GM23338 (cell line): Measurements from ENCODE around the gene PPIF. TPM values are rescaled to one million over a fixed set of nuclear protein-coding genes. Genes with fewer than 3 reads are reported as not detected.

ENCODE experiments used
- ATAC-seq: fragments of 200-7000 bp; cut with Tn5 transposase; 3 replicates; pipeline ENCODE4 v1.9.1; 2020
- DNase-seq: peaks from one replicate; pipeline ENCODE4 v3.0.0-alpha.2; 2015; ENCODE audit warnings: low spot score
- H2AFZ ChIP-seq: fragments of 200-600 bp; sonication (generic); 2 replicates; pipeline ENCODE4 v1.8.0; 2016; ENCODE audit warnings: antibody characterized with exemption, mild to moderate bottlenecking, moderate library complexity
- H3F3A ChIP-seq: fragments of 200-600 bp; sonication (generic); replicated peaks from 2 replicates; pipeline ENCODE4 v1.8.0; 2017; ENCODE audit warnings: antibody characterized with exemption, mixed run types, low read depth
- H3K27ac ChIP-seq: fragments of 200-600 bp; sonication (generic); 2 replicates; pipeline ENCODE4 v1.6.1; 2016; ENCODE audit warnings: low read depth
- H3K27me3 ChIP-seq: fragments of 200-600 bp; sonication (generic); 2 replicates; pipeline ENCODE4 v1.8.0; 2016; ENCODE audit warnings: mild to moderate bottlenecking, mixed run types, moderate library complexity; ENCODE audit not compliant: insufficient read depth
- H3K36me3 ChIP-seq: fragments of 200-600 bp; sonication (generic); 2 replicates; pipeline ENCODE4 v1.8.0; 2016; ENCODE audit warnings: mild to moderate bottlenecking; ENCODE audit not compliant: insufficient read depth
- H3K4me1 ChIP-seq: fragments of 200-600 bp; sonication (generic); 2 replicates; pipeline ENCODE4 v1.8.0; 2016; ENCODE audit warnings: mild to moderate bottlenecking, moderate library complexity; ENCODE audit not compliant: insufficient read depth
- H3K4me2 ChIP-seq: fragments of 200-600 bp; sonication (generic); 2 replicates; pipeline ENCODE4 v1.7.1; 2017; ENCODE audit warnings: mixed run types
- H3K4me3 ChIP-seq: fragments of 200-600 bp; sonication (generic); 2 replicates; pipeline ENCODE4 v1.6.1; 2016; ENCODE audit warnings: mixed run types
- H3K79me2 ChIP-seq: fragments of 200-600 bp; sonication (generic); replicated peaks from 2 replicates; pipeline ENCODE4 v1.8.0; 2017; ENCODE audit warnings: mild to moderate bottlenecking; ENCODE audit not compliant: insufficient read depth
- H3K9me2 ChIP-seq: fragments of 200-600 bp; sonication (generic); 2 replicates; pipeline ENCODE4 v1.8.0; 2017; ENCODE audit not compliant: insufficient read depth
- H4K20me1 ChIP-seq: fragments of 200-600 bp; sonication (generic); replicated peaks from 2 replicates; pipeline ENCODE4 v1.8.0; 2017; ENCODE audit warnings: mild to moderate bottlenecking; ENCODE audit not compliant: insufficient read depth
- H3K27ac Mint-ChIP-seq: 2 replicates; pipeline ENCODE4 v1.8.0; 2020; ENCODE audit warnings: inconsistent platforms, mild to moderate bottlenecking, moderate library complexity, mixed read lengths
- H3K27me3 Mint-ChIP-seq: 3 replicates; pipeline ENCODE4 v1.8.0; 2022; ENCODE audit warnings: low read depth, mild to moderate bottlenecking, moderate library complexity, mixed read lengths, inconsistent platforms; ENCODE audit not compliant: insufficient read depth, poor library complexity
- H3K36me3 Mint-ChIP-seq: 3 replicates; pipeline ENCODE4 v1.8.0; 2021; ENCODE audit warnings: low read depth, mild to moderate bottlenecking, inconsistent platforms, moderate library complexity, mixed read lengths
- H3K4me1 Mint-ChIP-seq: 3 replicates; pipeline ENCODE4 v1.8.0; 2020; ENCODE audit warnings: mild to moderate bottlenecking, inconsistent platforms, mixed read lengths
- H3K4me3 Mint-ChIP-seq: 3 replicates; pipeline ENCODE4 v1.8.0; 2021; ENCODE audit warnings: moderate library complexity, mild to moderate bottlenecking, inconsistent platforms, mixed read lengths
- H3K9me3 Mint-ChIP-seq: 3 replicates; pipeline ENCODE4 v1.8.0; 2020; ENCODE audit warnings: moderate library complexity, mild to moderate bottlenecking, inconsistent platforms, mixed read lengths
- CREB1 ChIP-seq: fragments of 250-450 bp; sonication (Bioruptor Pico); IDR thresholded peaks from 2 replicates; pipeline ENCODE4 v1.5.0; 2020; ENCODE audit warnings: low read depth, mild to moderate bottlenecking, moderate library complexity
- CTCF ChIP-seq, 2 experiments: fragments of 200-600 bp in 1 of 2; sonication (generic) in 1 of 2; conservative IDR thresholded peaks; 2 replicates each; pipeline versions ENCODE4 v1.5.1 to v1.6.1; 2016 to 2017; ENCODE audit warnings: antibody characterized with exemption in 2 of 2, low read depth in 2 of 2, mild to moderate bottlenecking in 2 of 2, moderate library complexity in 1 of 2
- EZH2phosphoT487 ChIP-seq: fragments of 200-600 bp; sonication (generic); IDR thresholded peaks from one replicate; pipeline ENCODE4 v1.8.1; 2018; ENCODE audit warnings: antibody characterized with exemption; ENCODE audit not compliant: unreplicated experiment
- JUNB ChIP-seq: IDR thresholded peaks from one replicate; pipeline ENCODE4 v1.6.1; 2016; ENCODE audit warnings: antibody characterized with exemption; ENCODE audit not compliant: unreplicated experiment
- NANOG ChIP-seq: IDR thresholded peaks from 2 replicates; pipeline ENCODE4 v1.6.1; 2016; ENCODE audit warnings: antibody characterized with exemption, borderline replicate concordance
- STAT1 ChIP-seq: IDR thresholded peaks from one replicate; pipeline ENCODE4 v1.6.1; 2016; ENCODE audit warnings: antibody characterized with exemption; ENCODE audit not compliant: unreplicated experiment
- ZNF114 ChIP-seq: fragments of 250-450 bp; sonication (Bioruptor Pico); IDR thresholded peaks from 2 replicates; pipeline ENCODE4 v1.5.0; 2020; ENCODE audit warnings: mild to moderate bottlenecking, moderate library complexity
- ZNF331 ChIP-seq: fragments of 250-450 bp; sonication (Bioruptor Pico); IDR thresholded peaks from 2 replicates; pipeline ENCODE4 v1.5.0; 2020; ENCODE audit warnings: low read depth, mild to moderate bottlenecking, moderate library complexity
- ZNF462 ChIP-seq: fragments of 250-450 bp; sonication (Bioruptor Pico); IDR thresholded peaks from 2 replicates; pipeline ENCODE4 v1.5.0; 2020; ENCODE audit warnings: mild to moderate bottlenecking, moderate library complexity
- polyA plus RNA-seq: library from polyadenylated mRNA; unstranded; fragments of >200 nt; fragmentation: Nextera tagmentation; extraction: Ambion mirVana; gene quantifications from 2 replicates; pipeline ENCODE4 v1.2.1, GENCODE V29; 2016
- total RNA-seq: library from RNA; depleted of rRNA; stranded (reverse); fragments of >200 nt; shearing (Covaris generic); gene quantifications from 2 replicates; pipeline ENCODE4 v1.2.3, GENCODE V29; 2014
- TF ChIP-seq, protein P1 (sequence below): IDR thresholded peaks from 2 replicates; pipeline ENCODE4 v1.6.1; 2016; ENCODE audit warnings: antibody characterized with exemption

PPIF gene
- total and polyA plus RNA-seq, 2 experiments from 2014 or later, result 32.1 to 43.6 TPM

GRCh38 chr10:79342811-79343561, 4.3 kb upstream of the PPIF start (continued):
- TF ChIP-seq ZNF462 (CRISPR knock-in tag) (no peak), JUNB (no peak)

GRCh38 chr10:79344502-79345195, 2.6 kb upstream of the PPIF start:
- H3K4me2 ChIP-seq, result no peak overlapping the region
- Mint-ChIP-seq H3K4me3 (no peak overlapping the region), H3K27me3 (peaks cover 2% of the 10 kb centered on the region), H3K9me3 (no peaks in the 10 kb centered on the region), H3K4me1 (peaks cover 11% of the 10 kb centered on the region; the same call in 2 of the 3 replicates), H3K27ac (no peak overlapping the region), H3K36me3 (peaks cover 11% of the 10 kb centered on the region)
- peaks cover 7% of the 10 kb centered on the region for H3K4me1 ChIP-seq
- H3K27me3 ChIP-seq, result no peaks in the 10 kb centered on the region
- H3K27ac ChIP-seq, result no peak overlapping the region
- ATAC-seq, result no peak
- no peak overlapping the region for H3K4me3 ChIP-seq
- H2AFZ ChIP-seq, result no peak overlapping the region
- no peaks in the 10 kb centered on the region for H3K9me2 ChIP-seq
- no peak for DNase-seq
- H4K20me1 ChIP-seq, result peaks cover 8% of the 10 kb centered on the region; the same call in 1 of the 2 replicates
- peaks cover 7% of the 10 kb centered on the region for H3F3A ChIP-seq
- peaks cover 11% of the 10 kb centered on the region for H3K79me2 ChIP-seq
- H3K36me3 ChIP-seq, result no peaks in the 10 kb centered on the region
- TF ChIP-seq STAT1 (no peak), ZNF114 (CRISPR knock-in tag) (no peak), NANOG (no peak), EZH2phosphoT487 (no peak), ZNF331 (CRISPR knock-in tag) (no peak), CTCF (conservative IDR thresholded peaks at IDR 0.05; ENCODE audit: low read depth in 2 of 2) (no peak), CREB1 (no peak)
- TF ChIP-seq, protein P1, sequence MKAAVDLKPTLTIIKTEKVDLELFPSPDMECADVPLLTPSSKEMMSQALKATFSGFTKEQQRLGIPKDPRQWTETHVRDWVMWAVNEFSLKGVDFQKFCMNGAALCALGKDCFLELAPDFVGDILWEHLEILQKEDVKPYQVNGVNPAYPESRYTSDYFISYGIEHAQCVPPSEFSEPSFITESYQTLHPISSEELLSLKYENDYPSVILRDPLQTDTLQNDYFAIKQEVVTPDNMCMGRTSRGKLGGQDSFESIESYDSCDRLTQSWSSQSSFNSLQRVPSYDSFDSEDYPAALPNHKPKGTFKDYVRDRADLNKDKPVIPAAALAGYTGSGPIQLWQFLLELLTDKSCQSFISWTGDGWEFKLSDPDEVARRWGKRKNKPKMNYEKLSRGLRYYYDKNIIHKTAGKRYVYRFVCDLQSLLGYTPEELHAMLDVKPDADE, result no peak
